K562 (cell line): Measurements from ENCODE around the gene RSU1.

ENCODE experiments used
- CBX8 ChIP-seq: fragments of 200-600 bp; sonication (generic); IDR thresholded peaks from 2 replicates; pipeline ENCODE4 v1.6.1; 2012; ENCODE audit warnings: borderline replicate concordance, mixed run types, low read depth, mild to moderate bottlenecking, moderate library complexity, mixed read lengths, low read length, control low read depth, inconsistent platforms; ENCODE audit not compliant: poor library complexity, severe bottlenecking; ENCODE audit errors: extremely low read depth
- CLOCK ChIP-seq: fragments of 250-450 bp; sonication (Bioruptor Pico); IDR thresholded peaks from 2 replicates; pipeline ENCODE4 v1.4.0; 2020; ENCODE audit warnings: mild to moderate bottlenecking, moderate library complexity, borderline replicate concordance
- CREB3 ChIP-seq: fragments of 450-650 bp; conservative IDR thresholded peaks from 2 replicates; pipeline ENCODE4 v1.6.1; 2016; ENCODE audit warnings: missing genetic modification characterization, low read depth, mild to moderate bottlenecking, missing compliant biosample characterization, moderate library complexity
- CTCF ChIP-seq, 3 experiments: IDR thresholded peaks in 2 of 3; conservative IDR thresholded peaks in 1 of 3; 2 replicates each; pipeline ENCODE4 v1.5.1; 2011 to 2012; ENCODE audit warnings: low read length in 3 of 3, mild to moderate bottlenecking in 3 of 3, control low read depth in 2 of 3, improper control_type of control experiment in 1 of 3, inconsistent platforms in 1 of 3, low read depth in 1 of 3, mixed read lengths in 1 of 3, moderate library complexity in 1 of 3; ENCODE audit not compliant: insufficient read depth in 2 of 3
- CUX1 ChIP-seq: fragments of 200-800 bp; sonication (Bioruptor generic); IDR thresholded peaks from 2 replicates; pipeline ENCODE4 v1.6.1; 2016; ENCODE audit warnings: missing genetic modification characterization, missing compliant biosample characterization
- EZH2 ChIP-seq: IDR thresholded peaks from 2 replicates; pipeline ENCODE4 v1.6.1; 2012; ENCODE audit warnings: low read depth, mild to moderate bottlenecking, inconsistent platforms, low read length, borderline replicate concordance
- NELFE ChIP-seq: IDR thresholded peaks from 2 replicates; pipeline ENCODE4 v1.6.1; 2011; ENCODE audit warnings: mild to moderate bottlenecking; ENCODE audit not compliant: insufficient read depth, insufficient read length
- POLR2AphosphoS5 ChIP-seq: IDR thresholded peaks from 2 replicates; pipeline ENCODE4 v1.6.1; 2011; ENCODE audit warnings: mild to moderate bottlenecking, low read depth, low read length, moderate library complexity; ENCODE audit not compliant: control insufficient read depth, insufficient read depth
- STAT5B ChIP-seq: fragments of 250-450 bp; sonication (Bioruptor Pico); IDR thresholded peaks from 2 replicates; pipeline ENCODE4 v1.8.0; 2021; ENCODE audit warnings: mild to moderate bottlenecking, inconsistent platforms
- TAF1 ChIP-seq: IDR thresholded peaks from 2 replicates; pipeline ENCODE4 v1.6.1; 2011; ENCODE audit warnings: mild to moderate bottlenecking, low read length, moderate library complexity; ENCODE audit not compliant: insufficient read depth, control insufficient read depth, severe bottlenecking; ENCODE audit errors: extremely low read depth
- ZBTB33 ChIP-seq: sonication (generic); formaldehyde crosslinking; IDR thresholded peaks from 2 replicates; pipeline ENCODE4 v1.8.1; 2023; ENCODE audit warnings: mild to moderate bottlenecking, missing genetic modification reagents

- TF ChIP-seq CTCF (IDR thresholded peaks at IDR 0.05 in 2 of 3, conservative IDR thresholded peaks at IDR 0.05 in 1 of 3; ENCODE audit: insufficient read depth in 2 of 3, low read depth in 1 of 3, low read length in 3 of 3) (no peak), NELFE (no peak), CLOCK (no peak), ZBTB33 (CRISPR knock-in tag) (no peak), STAT5B (CRISPR knock-in tag) (no peak), EZH2 (no peak), POLR2AphosphoS5 (no peak), TAF1 (no peak), CREB3 (no peak), CUX1 (CRISPR knock-in tag) (no peak), CBX8 (no peak)
Observed at GRCh38 chr10:16606421-16606820, 210.8 kb downstream of the RSU1 start.
